Activated CD8-positive, alpha-beta memory T cell treated with anti-CD3 and anti-CD28 coated beads, Interleukin-2, amount 50 U/mL, for 1 hour (primary cell): ENCODE data around the gene EDN2.

Experiments used
- DNase-seq: peaks from one replicate; pipeline ENCODE4 v3.0.0-alpha.2; 2020; ENCODE audit errors: extremely low read depth

Gene EDN2

DNA sequence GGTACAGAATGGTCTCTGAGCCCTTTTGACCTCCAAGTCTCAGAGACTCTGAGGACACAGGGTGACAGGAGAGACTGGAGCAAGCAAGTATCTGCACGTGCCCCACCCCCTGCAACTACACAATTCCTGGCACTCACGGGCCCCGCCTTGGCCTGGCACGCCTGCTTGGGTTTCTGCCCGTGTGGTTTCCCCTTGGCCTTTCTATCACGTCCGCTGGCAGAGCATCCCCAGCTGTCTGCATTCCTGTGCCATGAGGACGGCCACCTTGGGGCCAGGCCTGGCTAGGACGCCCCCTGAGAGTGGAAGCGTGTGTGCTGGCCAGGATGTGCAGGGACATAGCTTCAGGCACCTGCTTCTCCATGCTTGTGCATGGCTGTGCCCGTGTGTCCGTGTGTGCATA lies 14.3 kb upstream of the EDN2 start:
- no peak for DNase-seq

GRCh38 chr1:41498391-41498790 lies 13.9 kb upstream of the EDN2 start:
- no peak for DNase-seq

GRCh38 chr1:41497461-41498030 lies 13.1 kb upstream of the EDN2 start:
- DNase-seq = no peak

GRCh38 chr1:41497056-41497440 lies 12.6 kb upstream of the EDN2 start:
- no peak for DNase-seq

GRCh38 chr1:41496080-41497055 lies 11.9 kb upstream of the EDN2 start:
- DNase-seq = no peak

DNA sequence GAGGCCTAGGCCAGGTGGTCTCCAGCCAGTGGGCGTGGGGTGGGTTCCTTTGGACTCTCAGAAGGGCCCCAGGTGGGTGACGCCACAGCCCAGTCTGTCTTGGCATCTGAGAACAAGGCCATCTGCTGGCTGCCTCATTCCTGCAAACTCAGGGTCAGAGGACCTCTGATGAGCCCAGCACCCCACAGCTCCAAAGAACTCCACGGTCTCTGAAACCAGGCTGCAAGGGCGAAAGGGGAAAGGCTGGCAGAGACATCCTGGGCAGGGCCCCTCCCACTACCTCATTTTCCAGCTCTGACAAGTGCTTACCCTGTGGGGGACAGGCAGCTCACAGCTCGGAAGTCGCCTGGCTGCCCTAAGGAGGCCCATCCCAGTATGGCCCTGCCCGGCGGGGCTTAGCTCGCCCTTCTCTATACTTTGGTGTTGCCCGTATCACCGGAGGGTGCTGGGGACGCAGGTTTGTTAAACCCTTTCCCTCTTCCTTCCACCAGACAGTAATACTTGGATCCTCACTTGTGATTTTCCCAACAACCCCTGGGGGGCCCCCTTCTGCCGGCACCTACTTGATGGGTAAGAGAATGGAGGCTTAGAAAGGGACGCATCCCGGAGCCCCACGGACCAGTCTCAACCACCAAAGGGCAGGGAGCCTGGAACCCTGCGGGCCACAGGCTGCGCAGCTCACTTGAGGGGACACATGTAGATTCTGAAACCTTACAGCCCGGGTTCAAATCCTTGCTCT lies 10.9 kb upstream of the EDN2 start:
- no peak for DNase-seq

DNA sequence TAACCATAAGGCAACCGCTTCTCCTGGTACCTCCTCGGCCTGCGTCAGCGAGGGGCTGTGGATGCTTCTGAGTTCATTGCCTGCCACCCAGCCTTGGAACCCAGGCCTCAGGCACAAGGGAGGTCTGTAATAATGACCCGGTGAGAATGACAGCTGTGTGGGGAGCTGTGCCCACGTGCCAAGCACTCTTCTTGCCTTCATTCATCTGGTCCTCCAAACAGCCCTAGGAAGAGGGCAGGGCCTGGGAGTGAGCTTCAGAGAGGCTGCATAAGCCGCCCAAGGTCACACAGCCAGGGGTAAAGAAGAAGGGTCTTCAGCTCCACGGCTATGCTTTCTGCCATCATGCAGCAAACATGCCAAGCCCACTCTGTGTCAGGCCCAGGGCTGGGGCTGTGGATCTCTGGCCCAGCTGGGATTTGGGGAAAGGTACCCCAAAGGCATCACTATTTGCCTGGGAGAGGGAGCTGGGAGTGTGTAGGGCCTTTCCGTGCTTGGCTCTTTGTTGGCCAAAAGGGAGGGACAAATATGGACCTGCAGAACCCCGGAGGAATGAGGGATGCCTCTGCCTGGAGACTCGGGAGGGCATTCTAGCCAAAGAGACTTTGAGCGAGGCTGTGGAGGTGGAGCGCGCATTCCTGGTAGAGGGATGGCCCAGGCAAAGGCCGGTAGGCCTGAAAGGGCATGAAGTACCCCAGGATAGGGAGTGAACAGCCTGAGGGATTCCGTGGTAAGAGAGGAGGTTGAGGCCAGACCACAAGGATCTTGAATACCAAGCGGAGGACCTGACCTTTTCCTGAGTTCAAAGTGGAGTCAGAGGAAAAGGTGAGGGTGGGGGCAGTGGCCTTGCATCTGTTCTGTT lies 10.1 kb upstream of the EDN2 start:
- no peak for DNase-seq

DNA sequence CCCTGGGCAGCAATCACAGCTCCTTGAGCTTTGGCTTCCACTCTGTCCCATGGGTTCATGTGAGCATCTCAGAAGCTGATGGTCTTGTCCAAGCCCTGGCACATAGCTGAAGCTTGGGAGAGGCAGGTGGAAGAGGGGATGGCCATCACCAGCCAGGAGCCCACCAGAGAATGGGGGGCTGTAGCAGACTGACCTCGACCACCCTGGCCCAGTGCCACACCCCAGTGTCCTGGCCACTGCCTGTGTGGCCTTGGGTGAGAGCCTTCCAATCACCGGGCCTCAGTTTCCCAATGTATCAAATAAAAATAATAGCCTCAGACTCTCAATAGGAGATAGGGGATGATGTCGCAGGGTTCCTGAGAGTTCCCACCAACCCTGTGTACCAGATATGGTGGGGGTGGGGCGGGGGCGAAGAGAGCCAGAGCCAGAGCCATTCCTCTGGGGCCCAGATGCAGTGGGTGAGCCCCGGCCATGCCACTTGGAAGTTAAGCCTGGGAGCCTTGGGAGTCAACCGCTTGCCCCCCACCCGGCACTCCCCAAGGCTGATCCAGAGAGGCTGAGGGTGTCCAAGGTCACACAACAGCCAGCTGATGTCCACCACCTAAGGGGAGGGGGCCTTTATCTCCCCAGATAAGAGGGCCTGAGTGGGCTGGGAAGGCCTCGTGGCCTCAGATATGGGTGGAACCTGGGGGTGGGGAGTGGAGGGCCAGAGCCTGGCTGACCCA lies 9.3 kb upstream of the EDN2 start:
- DNase-seq = no peak

- no peak for DNase-seq
Measured at GRCh38 chr1:41493117-41493536, 8.6 kb upstream of the EDN2 start.

DNA sequence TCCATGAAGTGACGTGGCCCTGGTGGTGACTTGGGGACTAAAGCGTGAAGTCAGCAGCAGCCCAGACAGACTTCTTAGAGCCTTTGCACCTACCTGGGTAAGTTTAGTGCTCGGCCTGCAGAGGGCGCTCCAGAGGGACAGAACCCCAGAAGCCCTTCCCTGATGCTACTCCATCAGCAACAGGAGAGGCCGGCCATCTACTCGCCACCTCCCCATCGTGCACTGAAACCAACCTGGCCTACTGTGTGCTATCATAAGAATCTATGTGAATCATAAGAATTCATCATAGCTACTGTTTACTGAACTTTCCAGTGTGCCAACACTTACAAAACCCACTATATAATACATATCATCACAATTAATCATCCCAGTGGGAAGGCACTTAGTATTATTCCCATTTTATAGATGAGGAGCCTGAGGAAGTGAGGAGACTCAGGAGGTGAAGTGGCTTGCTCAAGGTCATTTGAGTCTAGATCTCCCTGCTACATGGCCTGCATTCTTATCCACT lies 7.9 kb upstream of the EDN2 start:
- DNase-seq = no peak

DNA sequence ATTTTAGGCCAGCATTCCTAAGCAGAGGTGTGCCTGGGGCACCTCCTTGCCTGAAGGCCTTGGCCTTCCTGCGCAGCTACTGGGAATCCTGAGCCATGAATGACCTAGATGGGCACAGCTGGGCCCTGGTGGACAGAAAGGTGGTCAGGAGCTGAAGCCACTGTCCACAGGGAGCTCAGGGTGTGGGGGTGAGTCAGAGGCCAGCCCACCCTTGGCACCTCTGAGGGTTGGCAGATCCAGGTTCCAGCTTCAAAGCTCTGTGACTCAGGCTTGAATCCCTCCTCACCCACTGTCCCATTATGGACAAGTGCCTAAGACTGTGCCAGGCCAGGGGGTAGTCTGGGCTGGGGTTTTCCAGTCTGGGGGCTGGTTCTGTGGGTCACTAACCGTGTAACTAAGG lies 6.4 kb upstream of the EDN2 start:
- no peak for DNase-seq

GRCh38 chr1:41489561-41489960 lies 5.1 kb upstream of the EDN2 start:
- no peak for DNase-seq

- DNase-seq = no peak
Measured at GRCh38 chr1:41488040-41488951, 3.8 kb upstream of the EDN2 start.

GRCh38 chr1:41487126-41488039 lies 2.9 kb upstream of the EDN2 start:
- DNase-seq = no peak

DNA sequence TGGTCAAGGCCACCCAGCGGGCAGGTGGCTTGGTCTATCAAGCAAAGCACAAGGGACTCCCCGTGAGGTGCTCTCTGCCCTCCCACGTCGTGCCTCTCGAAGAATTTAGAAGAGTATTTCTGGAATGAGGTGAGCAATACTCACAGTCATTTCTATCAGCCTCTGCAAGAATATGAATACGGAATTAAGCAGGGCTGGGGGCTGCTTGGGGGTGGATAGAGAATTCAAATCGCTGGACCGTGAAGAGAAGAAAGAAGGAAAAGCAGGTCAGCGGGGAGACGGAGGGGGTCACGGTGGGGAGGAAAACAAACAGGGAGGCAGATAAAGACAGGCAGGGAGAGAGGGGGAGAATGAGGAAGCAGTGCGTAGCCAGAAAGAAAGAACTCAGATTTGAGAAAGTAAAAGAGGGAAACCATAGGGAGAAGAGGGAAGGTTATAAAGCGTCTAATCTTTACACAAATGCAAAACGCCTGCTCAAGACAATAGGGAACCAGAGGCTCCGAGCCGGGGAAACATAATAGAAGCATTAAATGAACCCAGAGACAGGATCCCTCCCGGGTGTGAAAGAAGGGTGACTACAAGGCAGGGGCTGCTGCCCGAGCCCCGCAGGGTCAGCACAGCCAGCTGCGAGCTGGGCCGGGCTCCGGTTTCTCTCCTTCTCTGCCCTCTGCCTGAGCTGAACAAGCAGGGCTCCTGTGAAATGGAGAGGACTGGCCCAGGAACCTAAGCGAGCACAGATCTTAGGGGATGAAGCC lies 2.1 kb upstream of the EDN2 start:
- no peak for DNase-seq

DNA sequence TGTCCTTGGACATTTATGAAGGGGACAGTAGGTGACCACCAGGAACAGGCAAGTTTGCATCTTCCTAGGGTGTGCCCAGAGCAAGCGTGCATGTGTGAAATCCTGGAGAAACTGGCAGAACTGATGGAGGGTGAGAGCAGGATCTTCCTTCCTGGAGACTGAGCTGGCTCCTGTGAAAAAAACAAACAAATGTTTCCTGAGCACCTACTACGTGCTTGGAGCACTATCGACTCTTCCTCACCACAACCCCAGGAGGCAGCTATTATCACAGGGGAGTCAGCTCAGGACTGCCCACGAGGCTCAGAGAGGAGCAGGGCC lies 1.5 kb upstream of the EDN2 start:
- DNase-seq = no peak

GRCh38 chr1:41485605-41486004 lies 1.1 kb upstream of the EDN2 start:
- DNase-seq = no peak

GRCh38 chr1:41483960-41484401 lies 502 bp downstream of the EDN2 start:
- DNase-seq = no peak
